WTC11 (cell line): Measurements from ENCODE around the gene GALNTL6. TPM values are rescaled to one million over a fixed set of nuclear protein-coding genes. Genes with fewer than 3 reads are reported as not detected.

Experiments used
- ATAC-seq: fragments of 200-7000 bp; cut with Tn5 transposase; 2 replicates; pipeline ENCODE4 v1.10.0; 2021; ENCODE audit warnings: mild to moderate bottlenecking, moderate library complexity
- CTCF ChIA-PET: fragments of 300-600 bp; sonication (Branson Sonifier 250); formaldehyde crosslinking; loops from one replicate; lab custom pipeline; 2021; ENCODE audit warnings: antibody characterized with exemption; lab: Charles Lee
- POLR2A ChIA-PET: fragments of 350-600 bp; sonication (Branson Sonifier 250); formaldehyde crosslinking; loops from one replicate; lab custom pipeline; 2021; ENCODE audit warnings: antibody characterized with exemption; lab: Charles Lee
- DNase-seq: peaks from one replicate; pipeline ENCODE4 v3.0.0; 2021; ENCODE audit warnings: low spot score
- H3K27ac Mint-ChIP-seq: 2 replicates; pipeline ENCODE4 v1.8.0; 2021; ENCODE audit warnings: mixed read lengths
- H3K27me3 Mint-ChIP-seq: 2 replicates; pipeline ENCODE4 v1.8.0; 2021; ENCODE audit warnings: low read depth, mild to moderate bottlenecking, moderate library complexity, mixed read lengths
- H3K36me3 Mint-ChIP-seq: 2 replicates; pipeline ENCODE4 v1.8.0; 2021; ENCODE audit warnings: mixed read lengths
- H3K4me1 Mint-ChIP-seq: 2 replicates; pipeline ENCODE4 v1.8.0; 2022; ENCODE audit warnings: mixed read lengths
- H3K4me3 Mint-ChIP-seq: 2 replicates; pipeline ENCODE4 v1.8.0; 2021; ENCODE audit warnings: mild to moderate bottlenecking, moderate library complexity, mixed read lengths
- H3K9me3 Mint-ChIP-seq: 2 replicates; pipeline ENCODE4 v1.8.0; 2021; ENCODE audit warnings: mixed read lengths
- ATF1 ChIP-seq: sonication (generic); formaldehyde crosslinking; IDR thresholded peaks from 2 replicates; pipeline ENCODE4 v1.8.1; 2023; ENCODE audit warnings: mild to moderate bottlenecking, moderate library complexity, missing genetic modification reagents
- EMX1 ChIP-seq: fragments of 250-450 bp; sonication (Bioruptor Pico); IDR thresholded peaks from 2 replicates; pipeline ENCODE4 v1.8.0; 2021; ENCODE audit warnings: mild to moderate bottlenecking
- ESRRA ChIP-seq: sonication (generic); formaldehyde crosslinking; IDR thresholded peaks from 2 replicates; pipeline ENCODE4 v1.8.1; 2022; ENCODE audit warnings: mild to moderate bottlenecking, missing genetic modification reagents, borderline replicate concordance
- JAZF1 ChIP-seq: fragments of 250-450 bp; sonication (Bioruptor Pico); IDR thresholded peaks from 2 replicates; pipeline ENCODE4 v1.9.0; 2021; ENCODE audit warnings: moderate library complexity, mild to moderate bottlenecking, inconsistent platforms
- MXD4 ChIP-seq: fragments of 250-450 bp; sonication (Bioruptor Pico); IDR thresholded peaks from 2 replicates; pipeline ENCODE4 v1.8.0; 2021; ENCODE audit warnings: mild to moderate bottlenecking, moderate library complexity, borderline replicate concordance
- NR3C1 ChIP-seq: sonication (generic); formaldehyde crosslinking; conservative IDR thresholded peaks from 2 replicates; pipeline ENCODE4 v1.8.1; 2023; ENCODE audit warnings: low read depth, mild to moderate bottlenecking, missing genetic modification reagents
- SP1 ChIP-seq: sonication (generic); formaldehyde crosslinking; conservative IDR thresholded peaks from 2 replicates; pipeline ENCODE4 v1.8.1; 2022; ENCODE audit warnings: missing genetic modification reagents
- TEAD1 ChIP-seq: sonication (generic); formaldehyde crosslinking; IDR thresholded peaks from 2 replicates; pipeline ENCODE4 v1.8.0; 2022; ENCODE audit warnings: mild to moderate bottlenecking, missing genetic modification reagents
- ZNF232 ChIP-seq: sonication (generic); formaldehyde crosslinking; IDR thresholded peaks from 2 replicates; pipeline ENCODE4 v1.8.0; 2022; ENCODE audit warnings: mild to moderate bottlenecking, missing genetic modification reagents
- ZNF396 ChIP-seq: fragments of 250-450 bp; sonication (Bioruptor Pico); IDR thresholded peaks from 2 replicates; pipeline ENCODE4 v1.8.0; 2021; ENCODE audit warnings: mild to moderate bottlenecking, moderate library complexity, borderline replicate concordance
- ZNF671 ChIP-seq: fragments of 250-450 bp; sonication (Bioruptor Pico); IDR thresholded peaks from 2 replicates; pipeline ENCODE4 v1.8.0; 2021; ENCODE audit warnings: mild to moderate bottlenecking
- total RNA-seq: library from RNA; stranded (reverse); gene quantifications from 3 replicates; pipeline ENCODE4 v1.2.3, GENCODE V29; 2021
- TF ChIP-seq, protein P1 (sequence below): sonication (generic); formaldehyde crosslinking; IDR thresholded peaks from 2 replicates; pipeline ENCODE4 v1.8.1; 2022; ENCODE audit warnings: mild to moderate bottlenecking, moderate library complexity, missing genetic modification reagents
- TF ChIP-seq, protein P2 (sequence below): fragments of 250-450 bp; sonication (Bioruptor Pico); IDR thresholded peaks from 2 replicates; pipeline ENCODE4 v1.9.0; 2021; ENCODE audit warnings: mild to moderate bottlenecking, borderline replicate concordance
- TF ChIP-seq, protein P3 (sequence below): sonication (generic); formaldehyde crosslinking; IDR thresholded peaks from 2 replicates; pipeline ENCODE4 v1.8.0; 2022; ENCODE audit warnings: mild to moderate bottlenecking, missing genetic modification reagents
- TF ChIP-seq, protein P4 (sequence below): fragments of 250-450 bp; sonication (Bioruptor Pico); IDR thresholded peaks from 2 replicates; pipeline ENCODE4 v1.9.0; 2021; ENCODE audit warnings: moderate library complexity, mild to moderate bottlenecking, inconsistent platforms, borderline replicate concordance
- TF ChIP-seq, protein P5 (sequence below): fragments of 250-450 bp; sonication (Bioruptor Pico); conservative IDR thresholded peaks from 2 replicates; pipeline ENCODE4 v1.9.0; 2021; ENCODE audit warnings: mild to moderate bottlenecking
- TF ChIP-seq, protein P6 (sequence below): fragments of 250-450 bp; sonication (Bioruptor Pico); IDR thresholded peaks from 2 replicates; pipeline ENCODE4 v1.9.0; 2021; ENCODE audit warnings: mild to moderate bottlenecking
- TF ChIP-seq, protein P7 (sequence below): fragments of 250-450 bp; sonication (Bioruptor Pico); IDR thresholded peaks from 2 replicates; pipeline ENCODE4 v2.1.2; 2022; ENCODE audit warnings: mild to moderate bottlenecking, moderate library complexity
- TF ChIP-seq, protein P8 (sequence below): sonication (generic); formaldehyde crosslinking; IDR thresholded peaks from 2 replicates; pipeline ENCODE4 v1.8.1; 2022; ENCODE audit warnings: mild to moderate bottlenecking, missing genetic modification reagents, moderate library complexity, borderline replicate concordance
- TF ChIP-seq, protein P9 (sequence below): fragments of 200-600 bp; IDR thresholded peaks from 2 replicates; pipeline ENCODE4 v1.8.0; 2022; ENCODE audit warnings: antibody characterized with exemption

The GALNTL6 gene
- total RNA-seq, 1 experiment from 2014 or later: 0.24 TPM

DNA sequence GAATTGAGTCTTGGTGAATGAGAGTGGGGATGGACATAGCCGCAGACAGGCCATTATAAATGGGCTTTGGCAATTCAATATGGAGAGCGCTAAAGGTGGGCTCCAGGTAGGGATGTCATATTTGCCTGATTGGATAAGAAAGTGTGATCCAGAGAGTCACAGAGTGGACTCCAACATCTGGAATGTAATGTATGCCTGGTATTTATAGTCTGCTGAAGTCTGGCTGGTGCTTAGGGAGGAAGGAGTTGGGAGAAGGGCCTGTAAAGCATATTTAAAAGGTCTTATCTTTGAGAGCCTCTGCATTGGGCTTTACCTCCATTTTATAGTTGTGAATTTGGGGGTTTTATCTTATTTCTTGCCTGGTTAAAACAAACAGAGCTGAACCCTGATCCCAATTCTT, 153.2 kb downstream of the GALNTL6 start:
- Mint-ChIP-seq H3K27ac (no peak overlapping the region), H3K36me3 (no peaks in the 10 kb centered on the region), H3K27me3 (no peaks in the 10 kb centered on the region), H3K4me1 (peaks cover 8% of the 10 kb centered on the region), H3K4me3 (no peak overlapping the region), H3K9me3 (peaks cover 10% of the 10 kb centered on the region)
- DNase-seq (no peak), ATAC-seq (peak; percentile 71)
- TF ChIP-seq, protein P1, sequence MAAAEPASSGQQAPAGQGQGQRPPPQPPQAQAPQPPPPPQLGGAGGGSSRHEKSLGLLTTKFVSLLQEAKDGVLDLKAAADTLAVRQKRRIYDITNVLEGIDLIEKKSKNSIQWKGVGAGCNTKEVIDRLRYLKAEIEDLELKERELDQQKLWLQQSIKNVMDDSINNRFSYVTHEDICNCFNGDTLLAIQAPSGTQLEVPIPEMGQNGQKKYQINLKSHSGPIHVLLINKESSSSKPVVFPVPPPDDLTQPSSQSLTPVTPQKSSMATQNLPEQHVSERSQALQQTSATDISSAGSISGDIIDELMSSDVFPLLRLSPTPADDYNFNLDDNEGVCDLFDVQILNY (CRISPR knock-in tag): no peak
- TF ChIP-seq, protein P2, sequence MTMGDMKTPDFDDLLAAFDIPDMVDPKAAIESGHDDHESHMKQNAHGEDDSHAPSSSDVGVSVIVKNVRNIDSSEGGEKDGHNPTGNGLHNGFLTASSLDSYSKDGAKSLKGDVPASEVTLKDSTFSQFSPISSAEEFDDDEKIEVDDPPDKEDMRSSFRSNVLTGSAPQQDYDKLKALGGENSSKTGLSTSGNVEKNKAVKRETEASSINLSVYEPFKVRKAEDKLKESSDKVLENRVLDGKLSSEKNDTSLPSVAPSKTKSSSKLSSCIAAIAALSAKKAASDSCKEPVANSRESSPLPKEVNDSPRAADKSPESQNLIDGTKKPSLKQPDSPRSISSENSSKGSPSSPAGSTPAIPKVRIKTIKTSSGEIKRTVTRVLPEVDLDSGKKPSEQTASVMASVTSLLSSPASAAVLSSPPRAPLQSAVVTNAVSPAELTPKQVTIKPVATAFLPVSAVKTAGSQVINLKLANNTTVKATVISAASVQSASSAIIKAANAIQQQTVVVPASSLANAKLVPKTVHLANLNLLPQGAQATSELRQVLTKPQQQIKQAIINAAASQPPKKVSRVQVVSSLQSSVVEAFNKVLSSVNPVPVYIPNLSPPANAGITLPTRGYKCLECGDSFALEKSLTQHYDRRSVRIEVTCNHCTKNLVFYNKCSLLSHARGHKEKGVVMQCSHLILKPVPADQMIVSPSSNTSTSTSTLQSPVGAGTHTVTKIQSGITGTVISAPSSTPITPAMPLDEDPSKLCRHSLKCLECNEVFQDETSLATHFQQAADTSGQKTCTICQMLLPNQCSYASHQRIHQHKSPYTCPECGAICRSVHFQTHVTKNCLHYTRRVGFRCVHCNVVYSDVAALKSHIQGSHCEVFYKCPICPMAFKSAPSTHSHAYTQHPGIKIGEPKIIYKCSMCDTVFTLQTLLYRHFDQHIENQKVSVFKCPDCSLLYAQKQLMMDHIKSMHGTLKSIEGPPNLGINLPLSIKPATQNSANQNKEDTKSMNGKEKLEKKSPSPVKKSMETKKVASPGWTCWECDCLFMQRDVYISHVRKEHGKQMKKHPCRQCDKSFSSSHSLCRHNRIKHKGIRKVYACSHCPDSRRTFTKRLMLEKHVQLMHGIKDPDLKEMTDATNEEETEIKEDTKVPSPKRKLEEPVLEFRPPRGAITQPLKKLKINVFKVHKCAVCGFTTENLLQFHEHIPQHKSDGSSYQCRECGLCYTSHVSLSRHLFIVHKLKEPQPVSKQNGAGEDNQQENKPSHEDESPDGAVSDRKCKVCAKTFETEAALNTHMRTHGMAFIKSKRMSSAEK: no peak
- TF ChIP-seq SP1 (CRISPR knock-in tag) (no peak), ESRRA (CRISPR knock-in tag) (no peak), ZNF232 (CRISPR knock-in tag) (no peak), NR3C1 (CRISPR knock-in tag) (no peak)
- TF ChIP-seq, protein P3, sequence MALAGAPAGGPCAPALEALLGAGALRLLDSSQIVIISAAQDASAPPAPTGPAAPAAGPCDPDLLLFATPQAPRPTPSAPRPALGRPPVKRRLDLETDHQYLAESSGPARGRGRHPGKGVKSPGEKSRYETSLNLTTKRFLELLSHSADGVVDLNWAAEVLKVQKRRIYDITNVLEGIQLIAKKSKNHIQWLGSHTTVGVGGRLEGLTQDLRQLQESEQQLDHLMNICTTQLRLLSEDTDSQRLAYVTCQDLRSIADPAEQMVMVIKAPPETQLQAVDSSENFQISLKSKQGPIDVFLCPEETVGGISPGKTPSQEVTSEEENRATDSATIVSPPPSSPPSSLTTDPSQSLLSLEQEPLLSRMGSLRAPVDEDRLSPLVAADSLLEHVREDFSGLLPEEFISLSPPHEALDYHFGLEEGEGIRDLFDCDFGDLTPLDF: no peak
- ChIA-PET CTCF (no interaction called here), POLR2A (interaction anchor here (0.6 kb wide), 1 partner anchor 734 kb away, joined by 3 read pairs; no protein-coding TSS in a partner anchor)

DNA sequence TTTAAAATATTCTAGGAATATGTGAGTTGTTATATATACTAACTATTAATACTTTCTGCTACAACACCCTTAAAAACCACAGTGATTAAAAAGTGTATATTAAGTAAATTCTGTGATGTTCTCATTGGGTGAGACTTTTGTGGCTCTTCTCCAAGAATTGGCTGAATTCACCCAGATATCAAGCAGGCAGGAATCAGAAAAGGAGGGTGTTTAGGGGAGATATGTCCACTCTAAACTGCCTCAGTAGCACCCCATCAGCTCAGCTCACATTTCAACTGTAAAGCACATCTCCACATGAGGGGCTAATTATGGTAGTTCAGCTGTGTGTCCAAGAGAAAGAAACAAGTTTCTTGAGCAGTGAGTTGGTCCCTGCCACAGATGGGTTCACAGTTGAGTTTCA, 165.0 kb downstream of the GALNTL6 start:
- no peaks in the 10 kb centered on the region for H3K9me3 Mint-ChIP-seq
- no peaks in the 10 kb centered on the region for H3K36me3 Mint-ChIP-seq
- no peaks in the 10 kb centered on the region for H3K27me3 Mint-ChIP-seq
- CTCF ChIA-PET: no interaction called here
- DNase-seq (no peak), ATAC-seq (no peak)
- H3K4me3 Mint-ChIP-seq: no peak overlapping the region
- H3K4me1 Mint-ChIP-seq: peaks cover 3% of the 10 kb centered on the region
- H3K27ac Mint-ChIP-seq: no peak overlapping the region
- POLR2A ChIA-PET: no interaction called here
- TF ChIP-seq MXD4 (CRISPR knock-in tag): no peak
- TF ChIP-seq, protein P4, sequence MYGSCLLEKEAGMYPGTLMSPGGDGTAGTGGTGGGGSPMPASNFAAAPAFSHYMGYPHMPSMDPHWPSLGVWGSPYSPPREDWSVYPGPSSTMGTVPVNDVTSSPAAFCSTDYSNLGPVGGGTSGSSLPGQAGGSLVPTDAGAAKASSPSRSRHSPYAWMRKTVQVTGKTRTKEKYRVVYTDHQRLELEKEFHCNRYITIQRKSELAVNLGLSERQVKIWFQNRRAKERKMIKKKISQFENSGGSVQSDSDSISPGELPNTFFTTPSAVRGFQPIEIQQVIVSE (CRISPR knock-in tag): no peak
- TF ChIP-seq, protein P5, sequence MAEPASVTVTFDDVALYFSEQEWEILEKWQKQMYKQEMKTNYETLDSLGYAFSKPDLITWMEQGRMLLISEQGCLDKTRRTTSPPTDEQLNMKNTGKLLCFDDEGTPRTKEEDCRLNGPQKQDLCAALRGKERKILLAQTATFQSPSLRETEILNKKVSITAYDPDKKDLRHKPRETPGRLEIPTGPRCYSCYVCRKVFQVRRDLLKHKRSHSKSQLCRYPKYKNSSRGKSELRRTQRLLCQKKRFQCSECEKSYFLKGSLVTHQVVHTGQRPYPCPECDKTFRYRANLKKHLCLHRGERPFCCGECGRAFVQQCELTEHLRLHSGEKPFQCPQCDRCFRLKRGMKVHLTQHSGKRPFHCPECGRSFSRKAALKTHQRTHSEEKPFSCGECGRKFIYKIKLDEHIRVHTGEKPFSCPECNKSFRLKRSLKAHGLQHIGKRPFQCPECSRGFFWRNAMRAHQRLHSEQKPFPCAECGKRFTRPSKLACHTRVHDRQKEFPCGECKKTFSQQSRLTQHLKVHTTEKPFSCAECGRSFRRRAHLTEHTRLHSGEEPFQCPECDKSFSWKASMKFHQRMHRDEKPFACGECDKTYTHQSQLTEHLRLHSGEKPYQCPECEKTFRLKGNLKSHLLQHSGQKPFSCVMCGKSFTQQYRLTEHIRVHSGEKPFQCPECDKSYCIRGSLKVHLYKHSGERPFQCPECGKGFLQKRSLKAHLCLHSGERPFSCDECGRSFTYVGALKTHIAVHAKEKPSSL (CRISPR knock-in tag): no peak
- no peak for TF ChIP-seq ZNF396 (CRISPR knock-in tag)
- TF ChIP-seq ZNF671 (CRISPR knock-in tag): no peak
- no peak for TF ChIP-seq JAZF1 (CRISPR knock-in tag)
- TF ChIP-seq ATF1 (CRISPR knock-in tag): no peak
- no peak for TF ChIP-seq TEAD1 (CRISPR knock-in tag)
- TF ChIP-seq, protein P6, sequence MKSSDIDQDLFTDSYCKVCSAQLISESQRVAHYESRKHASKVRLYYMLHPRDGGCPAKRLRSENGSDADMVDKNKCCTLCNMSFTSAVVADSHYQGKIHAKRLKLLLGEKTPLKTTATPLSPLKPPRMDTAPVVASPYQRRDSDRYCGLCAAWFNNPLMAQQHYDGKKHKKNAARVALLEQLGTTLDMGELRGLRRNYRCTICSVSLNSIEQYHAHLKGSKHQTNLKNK (CRISPR knock-in tag): no peak
- TF ChIP-seq EMX1: no peak
- TF ChIP-seq, protein P7, sequence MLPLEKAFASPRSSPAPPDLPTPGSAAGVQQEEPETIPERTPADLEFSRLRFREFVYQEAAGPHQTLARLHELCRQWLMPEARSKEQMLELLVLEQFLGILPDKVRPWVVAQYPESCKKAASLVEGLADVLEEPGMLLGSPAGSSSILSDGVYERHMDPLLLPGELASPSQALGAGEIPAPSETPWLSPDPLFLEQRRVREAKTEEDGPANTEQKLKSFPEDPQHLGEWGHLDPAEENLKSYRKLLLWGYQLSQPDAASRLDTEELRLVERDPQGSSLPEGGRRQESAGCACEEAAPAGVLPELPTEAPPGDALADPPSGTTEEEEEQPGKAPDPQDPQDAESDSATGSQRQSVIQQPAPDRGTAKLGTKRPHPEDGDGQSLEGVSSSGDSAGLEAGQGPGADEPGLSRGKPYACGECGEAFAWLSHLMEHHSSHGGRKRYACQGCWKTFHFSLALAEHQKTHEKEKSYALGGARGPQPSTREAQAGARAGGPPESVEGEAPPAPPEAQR: no peak
- TF ChIP-seq, protein P8, sequence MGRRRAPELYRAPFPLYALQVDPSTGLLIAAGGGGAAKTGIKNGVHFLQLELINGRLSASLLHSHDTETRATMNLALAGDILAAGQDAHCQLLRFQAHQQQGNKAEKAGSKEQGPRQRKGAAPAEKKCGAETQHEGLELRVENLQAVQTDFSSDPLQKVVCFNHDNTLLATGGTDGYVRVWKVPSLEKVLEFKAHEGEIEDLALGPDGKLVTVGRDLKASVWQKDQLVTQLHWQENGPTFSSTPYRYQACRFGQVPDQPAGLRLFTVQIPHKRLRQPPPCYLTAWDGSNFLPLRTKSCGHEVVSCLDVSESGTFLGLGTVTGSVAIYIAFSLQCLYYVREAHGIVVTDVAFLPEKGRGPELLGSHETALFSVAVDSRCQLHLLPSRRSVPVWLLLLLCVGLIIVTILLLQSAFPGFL (CRISPR knock-in tag): no peak
- TF ChIP-seq, protein P9, sequence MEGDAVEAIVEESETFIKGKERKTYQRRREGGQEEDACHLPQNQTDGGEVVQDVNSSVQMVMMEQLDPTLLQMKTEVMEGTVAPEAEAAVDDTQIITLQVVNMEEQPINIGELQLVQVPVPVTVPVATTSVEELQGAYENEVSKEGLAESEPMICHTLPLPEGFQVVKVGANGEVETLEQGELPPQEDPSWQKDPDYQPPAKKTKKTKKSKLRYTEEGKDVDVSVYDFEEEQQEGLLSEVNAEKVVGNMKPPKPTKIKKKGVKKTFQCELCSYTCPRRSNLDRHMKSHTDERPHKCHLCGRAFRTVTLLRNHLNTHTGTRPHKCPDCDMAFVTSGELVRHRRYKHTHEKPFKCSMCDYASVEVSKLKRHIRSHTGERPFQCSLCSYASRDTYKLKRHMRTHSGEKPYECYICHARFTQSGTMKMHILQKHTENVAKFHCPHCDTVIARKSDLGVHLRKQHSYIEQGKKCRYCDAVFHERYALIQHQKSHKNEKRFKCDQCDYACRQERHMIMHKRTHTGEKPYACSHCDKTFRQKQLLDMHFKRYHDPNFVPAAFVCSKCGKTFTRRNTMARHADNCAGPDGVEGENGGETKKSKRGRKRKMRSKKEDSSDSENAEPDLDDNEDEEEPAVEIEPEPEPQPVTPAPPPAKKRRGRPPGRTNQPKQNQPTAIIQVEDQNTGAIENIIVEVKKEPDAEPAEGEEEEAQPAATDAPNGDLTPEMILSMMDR: no peak
